Epithelial cell of esophagus (primary cell): ENCODE results near the gene CFAP61.

Experiments
- DNase-seq: peaks from one replicate; pipeline ENCODE4 v3.0.0; 2010; ENCODE audit warnings: low read depth
- H3K4me3 ChIP-seq: 2 replicates; pipeline ENCODE4 v1.5.1; 2011; ENCODE audit warnings: mild to moderate bottlenecking, low read length, control low read depth
- TF ChIP-seq, protein P1 (sequence below): IDR thresholded peaks from 2 replicates; pipeline ENCODE4 v1.5.1; 2011; ENCODE audit warnings: low read depth, mild to moderate bottlenecking, low read length, control low read depth, inconsistent platforms; ENCODE audit not compliant: insufficient read depth; ENCODE audit errors: missing control alignments

The CFAP61 gene

DNA sequence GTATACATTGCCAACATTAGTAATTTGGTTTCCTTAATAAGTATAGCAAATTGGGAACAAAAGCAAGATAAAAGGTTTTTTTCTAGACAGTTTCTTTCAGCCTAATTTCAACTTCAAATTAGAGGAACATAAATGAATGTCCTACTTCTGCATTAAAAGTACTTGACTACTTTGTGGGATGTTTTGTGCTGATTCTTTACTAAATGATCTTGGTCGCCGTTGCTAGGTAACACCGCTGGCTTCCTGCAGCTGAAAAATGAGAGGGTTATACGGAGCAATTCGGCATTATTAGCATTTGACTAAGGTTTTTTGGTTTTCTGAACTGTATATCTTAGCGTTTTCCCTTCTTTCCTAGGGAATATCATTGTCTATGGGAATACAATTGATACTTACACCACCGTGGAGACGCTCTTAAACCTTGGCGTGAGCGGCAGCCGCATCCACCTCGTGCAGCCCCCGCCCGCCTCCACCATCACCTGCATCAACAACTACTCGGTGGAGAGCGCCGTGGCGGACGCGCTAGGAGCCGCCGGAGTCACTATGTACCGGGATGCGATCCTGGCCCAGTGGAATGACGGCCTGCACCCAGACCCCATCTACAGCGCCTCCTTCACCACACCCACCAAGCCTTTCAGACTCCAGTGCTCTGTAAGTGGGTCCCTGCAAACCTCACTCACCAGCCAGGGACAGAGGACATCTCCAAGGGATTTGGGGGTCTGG lies 224.6 kb downstream of the CFAP61 start:
- DNase-seq: no peak
- no peak overlapping the region for H3K4me3 ChIP-seq
- TF ChIP-seq, protein P1, sequence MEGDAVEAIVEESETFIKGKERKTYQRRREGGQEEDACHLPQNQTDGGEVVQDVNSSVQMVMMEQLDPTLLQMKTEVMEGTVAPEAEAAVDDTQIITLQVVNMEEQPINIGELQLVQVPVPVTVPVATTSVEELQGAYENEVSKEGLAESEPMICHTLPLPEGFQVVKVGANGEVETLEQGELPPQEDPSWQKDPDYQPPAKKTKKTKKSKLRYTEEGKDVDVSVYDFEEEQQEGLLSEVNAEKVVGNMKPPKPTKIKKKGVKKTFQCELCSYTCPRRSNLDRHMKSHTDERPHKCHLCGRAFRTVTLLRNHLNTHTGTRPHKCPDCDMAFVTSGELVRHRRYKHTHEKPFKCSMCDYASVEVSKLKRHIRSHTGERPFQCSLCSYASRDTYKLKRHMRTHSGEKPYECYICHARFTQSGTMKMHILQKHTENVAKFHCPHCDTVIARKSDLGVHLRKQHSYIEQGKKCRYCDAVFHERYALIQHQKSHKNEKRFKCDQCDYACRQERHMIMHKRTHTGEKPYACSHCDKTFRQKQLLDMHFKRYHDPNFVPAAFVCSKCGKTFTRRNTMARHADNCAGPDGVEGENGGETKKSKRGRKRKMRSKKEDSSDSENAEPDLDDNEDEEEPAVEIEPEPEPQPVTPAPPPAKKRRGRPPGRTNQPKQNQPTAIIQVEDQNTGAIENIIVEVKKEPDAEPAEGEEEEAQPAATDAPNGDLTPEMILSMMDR: no peak

DNA sequence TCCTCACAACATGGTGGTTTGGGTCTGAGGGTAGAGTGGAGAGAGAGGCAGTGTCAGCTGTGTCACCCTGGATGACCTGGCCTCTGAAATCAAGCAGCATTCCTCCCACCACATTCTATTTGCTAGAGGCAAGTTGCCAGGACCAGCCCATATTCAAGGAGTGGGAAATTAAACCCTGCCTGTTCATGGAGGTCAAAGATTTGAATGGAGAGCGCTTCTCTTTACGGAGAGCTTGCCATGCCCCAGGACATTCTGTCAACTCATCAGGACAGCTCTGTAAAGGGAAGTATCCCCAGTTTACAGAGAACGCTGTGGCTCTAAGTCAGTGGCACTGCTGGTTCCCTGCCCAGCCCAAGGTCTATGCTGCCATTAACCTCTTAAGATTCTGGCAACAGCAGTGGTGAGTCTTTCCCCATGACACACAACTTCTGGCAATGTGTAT lies 225.6 kb downstream of the CFAP61 start:
- TF ChIP-seq, protein P1: no peak
- no peak overlapping the region for H3K4me3 ChIP-seq
- no peak for DNase-seq

DNA sequence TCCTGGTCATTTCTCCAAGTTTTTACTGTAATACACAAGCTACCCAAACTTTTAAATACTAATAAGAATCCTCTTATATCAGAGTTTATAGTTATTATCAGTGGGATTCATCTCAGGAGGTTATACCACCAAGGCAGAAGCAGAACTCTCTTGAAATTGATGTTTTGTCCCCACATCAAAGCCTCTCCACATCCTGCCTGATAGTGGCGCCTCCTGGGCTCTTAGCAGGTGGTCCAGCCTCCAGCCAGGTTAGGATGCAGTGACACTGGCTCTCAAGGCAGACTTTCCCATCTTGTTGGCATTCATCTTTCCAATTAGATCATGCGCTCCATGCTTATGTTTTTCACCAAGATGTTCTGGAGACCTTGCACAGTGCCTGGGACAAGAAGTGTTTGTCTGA lies 233.7 kb downstream of the CFAP61 start:
- DNase-seq: no peak
- TF ChIP-seq, protein P1: no peak
- no peak overlapping the region for H3K4me3 ChIP-seq

DNA sequence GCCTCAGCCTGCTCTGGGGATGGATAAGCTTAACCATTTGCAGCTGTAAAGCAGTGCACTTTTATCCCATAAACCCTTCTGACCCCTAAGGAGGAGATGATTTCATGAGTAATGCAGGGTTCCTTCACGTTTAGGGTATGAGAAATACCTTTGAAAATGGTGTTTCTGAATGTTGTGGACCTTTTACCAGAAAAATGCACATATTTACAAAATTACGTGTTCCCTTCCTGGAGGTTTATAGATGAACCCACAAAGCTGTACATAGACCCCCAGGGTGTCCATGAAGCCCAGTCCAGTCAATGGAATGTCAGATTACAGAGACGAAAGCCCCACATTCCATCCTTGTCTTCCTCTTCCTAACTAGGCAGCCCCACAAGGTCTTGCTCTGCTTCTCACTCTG lies 237.0 kb downstream of the CFAP61 start:
- no peak overlapping the region for H3K4me3 ChIP-seq
- DNase-seq: no peak
- TF ChIP-seq, protein P1: no peak

DNA sequence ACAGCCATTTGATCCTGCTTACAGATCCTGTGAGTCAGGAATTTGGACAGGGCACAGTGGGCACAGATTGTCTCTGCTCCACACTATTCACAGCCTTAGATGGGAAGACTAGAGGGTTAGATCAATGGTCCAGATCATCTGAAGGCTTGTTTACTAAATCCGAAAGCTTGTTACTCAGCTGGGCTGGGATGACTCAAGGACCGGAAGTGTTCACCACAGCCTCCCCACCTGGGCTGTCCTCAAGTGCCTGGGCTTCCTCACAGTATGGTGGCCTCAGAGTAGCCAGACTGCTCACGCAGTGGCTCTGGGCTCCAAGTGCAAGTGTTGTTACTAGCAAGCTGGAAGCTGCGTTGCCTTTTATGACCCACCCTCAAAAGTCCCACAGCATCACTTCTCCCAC lies 240.1 kb downstream of the CFAP61 start:
- no peak overlapping the region for H3K4me3 ChIP-seq
- TF ChIP-seq, protein P1: no peak
- no peak for DNase-seq

DNA sequence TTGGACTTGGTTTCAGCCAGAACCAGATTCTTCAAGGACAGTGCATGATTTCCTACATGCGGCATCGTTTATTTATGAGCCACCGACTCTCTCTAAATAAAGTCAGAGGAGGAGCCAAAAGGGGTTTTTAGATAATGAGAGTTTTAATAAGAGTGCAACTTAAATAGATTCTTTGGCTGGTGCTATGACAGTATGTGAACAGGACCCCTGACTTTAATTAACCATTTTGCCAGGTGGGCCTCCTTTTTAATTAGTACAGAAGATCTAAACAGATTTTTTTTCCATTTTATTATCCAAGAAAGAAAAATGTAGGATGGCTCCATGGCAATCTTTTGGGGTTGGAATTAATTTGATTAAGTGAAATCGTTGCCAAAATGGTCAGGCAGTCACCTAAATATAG lies 240.8 kb downstream of the CFAP61 start:
- no peak overlapping the region for H3K4me3 ChIP-seq
- DNase-seq: no peak
- TF ChIP-seq, protein P1: no peak
